ENCODE results near the gene UBL7.

GRCh38 chr15:74424901-74425528 is 35.9 kb downstream of the UBL7 start:
- TF ChIP-seq CTCF (IDR thresholded peaks at IDR 0.05; ENCODE audit: poor library complexity, severe bottlenecking) (no peak), EZH2 (IDR thresholded peaks at IDR 0.05; ENCODE audit: borderline replicate concordance, insufficient read depth, low read length, poor library complexity, severe bottlenecking) (no peak), REST (IDR thresholded peaks at IDR 0.05; ENCODE audit: borderline replicate concordance) (no peak), MXI1 (conservative IDR thresholded peaks at IDR 0.05; ENCODE audit: poor library complexity, severe bottlenecking) (no peak), POLR2AphosphoS5 (IDR thresholded peaks at IDR 0.05) (no peak), TAF1 (IDR thresholded peaks at IDR 0.05; ENCODE audit: low read depth) (no peak), EP300 (conservative IDR thresholded peaks at IDR 0.05; ENCODE audit: poor library complexity, severe bottlenecking) (no peak), RAD21 (conservative IDR thresholded peaks at IDR 0.05) (no peak)

Data from neural cell (in vitro differentiated cells).